Measurements from ENCODE around the gene GLDN.

GRCh38 chr15:51315726-51316125 lies 25.7 kb upstream of the GLDN start:
- TF ChIP-seq, protein P1, sequence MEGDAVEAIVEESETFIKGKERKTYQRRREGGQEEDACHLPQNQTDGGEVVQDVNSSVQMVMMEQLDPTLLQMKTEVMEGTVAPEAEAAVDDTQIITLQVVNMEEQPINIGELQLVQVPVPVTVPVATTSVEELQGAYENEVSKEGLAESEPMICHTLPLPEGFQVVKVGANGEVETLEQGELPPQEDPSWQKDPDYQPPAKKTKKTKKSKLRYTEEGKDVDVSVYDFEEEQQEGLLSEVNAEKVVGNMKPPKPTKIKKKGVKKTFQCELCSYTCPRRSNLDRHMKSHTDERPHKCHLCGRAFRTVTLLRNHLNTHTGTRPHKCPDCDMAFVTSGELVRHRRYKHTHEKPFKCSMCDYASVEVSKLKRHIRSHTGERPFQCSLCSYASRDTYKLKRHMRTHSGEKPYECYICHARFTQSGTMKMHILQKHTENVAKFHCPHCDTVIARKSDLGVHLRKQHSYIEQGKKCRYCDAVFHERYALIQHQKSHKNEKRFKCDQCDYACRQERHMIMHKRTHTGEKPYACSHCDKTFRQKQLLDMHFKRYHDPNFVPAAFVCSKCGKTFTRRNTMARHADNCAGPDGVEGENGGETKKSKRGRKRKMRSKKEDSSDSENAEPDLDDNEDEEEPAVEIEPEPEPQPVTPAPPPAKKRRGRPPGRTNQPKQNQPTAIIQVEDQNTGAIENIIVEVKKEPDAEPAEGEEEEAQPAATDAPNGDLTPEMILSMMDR (IDR thresholded peaks at IDR 0.05), result no peak
- TF ChIP-seq POLR2A (IDR thresholded peaks at IDR 0.05), result no peak

All from tibial nerve (tissue), 3 donors.